Transverse colon (tissue), 4 donors: ENCODE measurements around the gene RTF1.

Experiments
- CTCF ChIP-seq, 5 experiments: fragments of 200-600 bp in 3 of 5; fragments of 450-650 bp in 2 of 5; sonication (generic) in 3 of 5; IDR thresholded peaks; 1 replicate in 2 of 5; 2 replicates in 3 of 5; pipeline ENCODE4 v1.5.1; 2016 to 2017; ENCODE audit warnings: antibody characterized with exemption in 5 of 5, inconsistent platforms in 3 of 5, mild to moderate bottlenecking in 2 of 5, moderate library complexity in 1 of 5
- EP300 ChIP-seq: sonication (generic); formaldehyde crosslinking; IDR thresholded peaks from one replicate; pipeline ENCODE4 v1.6.1; 2017; ENCODE audit warnings: antibody characterized with exemption, low read depth
- POLR2A ChIP-seq: fragments of 450-650 bp; IDR thresholded peaks from one replicate; pipeline ENCODE4 v1.6.1; 2016; ENCODE audit warnings: antibody characterized with exemption, mild to moderate bottlenecking, moderate library complexity
- POLR2AphosphoS5 ChIP-seq, 3 donors: sonication (generic); formaldehyde crosslinking; IDR thresholded peaks; one replicate each; pipeline ENCODE4 v1.6.1; 2016; ENCODE audit warnings: antibody characterized with exemption in 3 of 3

DNA sequence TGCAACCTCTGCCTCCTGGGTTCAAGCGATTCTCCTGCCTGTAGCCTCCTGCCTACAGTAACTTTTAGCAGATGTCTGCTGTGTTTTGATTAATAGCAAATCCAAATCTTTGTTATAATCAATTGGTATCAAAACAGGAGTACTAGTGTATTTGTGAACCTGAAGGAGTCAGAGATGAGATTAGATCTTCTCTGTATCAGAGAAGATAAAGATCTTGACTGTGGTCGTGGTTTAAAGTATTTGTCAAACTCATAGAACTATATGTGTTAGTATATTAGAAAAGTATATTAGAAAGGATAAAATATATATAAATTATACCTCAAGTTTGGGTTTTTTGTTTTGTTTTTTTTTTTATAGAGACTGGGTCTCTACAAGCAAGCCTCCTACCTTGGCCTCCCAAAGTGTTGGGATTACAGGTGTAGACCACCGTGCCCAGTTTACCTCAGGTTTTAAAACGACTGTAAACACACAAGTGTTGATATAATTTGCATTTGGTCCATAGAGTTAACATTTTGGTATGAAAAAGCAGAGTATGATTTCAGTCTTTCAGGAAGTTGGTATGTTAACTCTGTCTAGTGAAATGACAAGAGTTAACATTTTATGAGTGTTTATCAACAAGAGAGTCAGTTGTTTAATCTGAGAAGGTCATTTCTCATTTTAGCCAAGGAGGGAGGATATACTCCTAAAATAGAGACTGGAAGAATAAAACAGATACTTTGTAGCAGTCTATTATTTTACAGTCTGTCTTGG, 18.3 kb downstream of the RTF1 start:
- TF ChIP-seq EP300 (no peak), POLR2A (no peak), CTCF (IDR thresholded peaks at IDR 0.05) (no peak), POLR2AphosphoS5 (IDR thresholded peaks at IDR 0.05) (no peak)
